IMR-90 (cell line): ENCODE results near the gene ENDOV. TPM values are rescaled to one million over a fixed set of nuclear protein-coding genes. Genes with fewer than 3 reads are reported as not detected.

Source experiments
- ATAC-seq: fragments of 200-7000 bp; cut with Tn5 transposase; 2 replicates; pipeline ENCODE4 v1.9.1; 2020; ENCODE audit warnings: low read depth, mild to moderate bottlenecking, moderate library complexity
- BruUV-seq: library from RNA; stranded (reverse); fragments of 400-500 nt; replicated peaks from 2 replicates; lab custom pipeline; 2021; lab: Mats Ljungman, UMichigan
- CTCF ChIA-PET: fragments of 300-600 bp; formaldehyde crosslinking; extraction: SDS; loops from one replicate; lab custom pipeline; 2021; ENCODE audit warnings: antibody characterized with exemption; lab: Yijun Ruan, JAX
- POLR2A ChIA-PET: fragments of 300-600 bp; sonication (Branson Sonifier 250); formaldehyde crosslinking; loops from one replicate; lab custom pipeline; 2022; ENCODE audit warnings: antibody characterized with exemption; ENCODE audit not compliant: unreplicated experiment; lab: Charles Lee
- DNase-seq: peaks from one replicate; pipeline ENCODE4 v3.0.0; 2013
- H2AFZ ChIP-seq: replicated peaks from 2 replicates; pipeline ENCODE3; 2013; ENCODE audit warnings: low read length, mild to moderate bottlenecking; ENCODE audit not compliant: poor library complexity
- H2AK5ac ChIP-seq: 2 replicates; pipeline ENCODE4 v1.6.1; 2013; ENCODE audit warnings: low read depth, low read length, inconsistent platforms
- H2AK9ac ChIP-seq: replicated peaks from 2 replicates; pipeline ENCODE3; 2013; ENCODE audit warnings: mild to moderate bottlenecking, low read depth, low read length, moderate library complexity; ENCODE audit not compliant: poor library complexity
- H2BK120ac ChIP-seq: 2 replicates; pipeline ENCODE4 v1.6.1; 2013; ENCODE audit warnings: low read depth, low read length, inconsistent platforms
- H2BK15ac ChIP-seq: 3 replicates; pipeline ENCODE4 v1.6.1; 2013; ENCODE audit warnings: low read depth, low read length, inconsistent platforms
- H2BK20ac ChIP-seq: 2 replicates; pipeline ENCODE4 v1.6.1; 2013; ENCODE audit warnings: low read depth, mild to moderate bottlenecking, inconsistent platforms, low read length, moderate library complexity
- H2BK5ac ChIP-seq: 2 replicates; pipeline ENCODE4 v1.6.1; 2013; ENCODE audit warnings: mild to moderate bottlenecking, low read depth, low read length, inconsistent platforms; ENCODE audit not compliant: poor library complexity, severe bottlenecking
- H3K14ac ChIP-seq: replicated peaks from 2 replicates; pipeline ENCODE4 v1.6.1; 2013; ENCODE audit warnings: low read depth, low read length, inconsistent platforms
- H3K18ac ChIP-seq: 2 replicates; pipeline ENCODE4 v1.6.1; 2013; ENCODE audit warnings: low read depth, low read length, control low read depth
- H3K23ac ChIP-seq: 2 replicates; pipeline ENCODE4 v1.6.1; 2013; ENCODE audit warnings: low read depth, low read length, inconsistent platforms
- H3K27ac ChIP-seq: 2 replicates; pipeline ENCODE4 v1.5.1; 2013; ENCODE audit warnings: mild to moderate bottlenecking, control low read depth, low read length; ENCODE audit not compliant: insufficient read depth
- H3K27me3 ChIP-seq: 2 replicates; pipeline ENCODE4 v1.6.1; 2013; ENCODE audit warnings: low read length; ENCODE audit not compliant: control insufficient read depth, insufficient read depth
- H3K36me3 ChIP-seq: 2 replicates; pipeline ENCODE4 v1.6.1; 2013; ENCODE audit warnings: low read length, mixed read lengths; ENCODE audit not compliant: control insufficient read depth, insufficient read depth
- H3K4ac ChIP-seq: 2 replicates; pipeline ENCODE4 v1.6.1; 2013; ENCODE audit warnings: low read depth, low read length, inconsistent platforms
- H3K4me1 ChIP-seq: 2 replicates; pipeline ENCODE4 v1.6.1; 2013; ENCODE audit warnings: low read length, mixed read lengths; ENCODE audit not compliant: control insufficient read depth, insufficient read depth
- H3K4me2 ChIP-seq: 2 replicates; pipeline ENCODE4 v1.6.1; 2013; ENCODE audit warnings: low read depth, mild to moderate bottlenecking, control low read depth, low read length, moderate library complexity
- H3K4me3 ChIP-seq: 2 replicates; pipeline ENCODE4 v1.5.1; 2013; ENCODE audit warnings: low read depth, mild to moderate bottlenecking, control low read depth, low read length, moderate library complexity; ENCODE audit not compliant: insufficient read depth
- H3K56ac ChIP-seq: 2 replicates; pipeline ENCODE4 v1.6.1; 2013; ENCODE audit warnings: low read length, inconsistent platforms; ENCODE audit not compliant: insufficient read depth; ENCODE audit errors: extremely low read depth
- H3K79me1 ChIP-seq, 2 experiments: 2 replicates each; pipeline ENCODE4 v1.6.1; 2013; ENCODE audit warnings: low read length in 2 of 2, inconsistent platforms in 1 of 2, low read depth in 1 of 2
- H3K9ac ChIP-seq: 2 replicates; pipeline ENCODE4 v1.6.1; 2013; ENCODE audit warnings: low read depth, low read length, control low read depth
- H3K9me1 ChIP-seq: 2 replicates; pipeline ENCODE4 v1.6.1; 2013; ENCODE audit warnings: low read length, inconsistent platforms; ENCODE audit not compliant: insufficient read depth
- H3K9me3 ChIP-seq: 2 replicates; pipeline ENCODE4 v1.6.1; 2013; ENCODE audit warnings: low read length; ENCODE audit not compliant: control insufficient read depth, insufficient read depth
- H4K20me1 ChIP-seq: 2 replicates; pipeline ENCODE4 v1.6.1; 2013; ENCODE audit warnings: low read length, inconsistent platforms; ENCODE audit not compliant: insufficient read depth
- H4K5ac ChIP-seq: 2 replicates; pipeline ENCODE4 v1.6.1; 2013; ENCODE audit warnings: mild to moderate bottlenecking, low read depth, low read length, control low read depth
- H4K8ac ChIP-seq, 2 experiments: 2 replicates each; pipeline ENCODE4 v1.6.1; 2013; ENCODE audit warnings: low read depth in 2 of 2, low read length in 2 of 2, control low read depth in 1 of 2, inconsistent platforms in 1 of 2
- H4K91ac ChIP-seq: 2 replicates; pipeline ENCODE4 v1.6.1; 2013; ENCODE audit warnings: low read depth, low read length, inconsistent platforms; ENCODE audit not compliant: insufficient read depth
- BHLHE40 ChIP-seq: fragments of 150-350 bp; IDR thresholded peaks from 2 replicates; pipeline ENCODE4 v1.6.1; 2016; ENCODE audit warnings: mild to moderate bottlenecking, low read depth, low read length
- CEBPB ChIP-seq: IDR thresholded peaks from 2 replicates; pipeline ENCODE4 v1.6.1; 2012; ENCODE audit warnings: low read depth, low read length, improper control_type of control experiment
- CHD1 ChIP-seq: IDR thresholded peaks from 2 replicates; pipeline ENCODE4 v1.6.1; 2012; ENCODE audit warnings: low read depth, low read length, improper control_type of control experiment
- ELK1 ChIP-seq: fragments of 150-350 bp; IDR thresholded peaks from 2 replicates; pipeline ENCODE4 v1.6.1; 2016; ENCODE audit warnings: low read depth, mild to moderate bottlenecking, low read length, moderate library complexity, borderline replicate concordance
- FOS ChIP-seq: fragments of 150-350 bp; IDR thresholded peaks from 2 replicates; pipeline ENCODE4 v1.6.1; 2016; ENCODE audit warnings: low read depth, low read length
- MAFK ChIP-seq: IDR thresholded peaks from 2 replicates; pipeline ENCODE4 v1.6.1; 2012; ENCODE audit warnings: low read depth, low read length, improper control_type of control experiment
- MAZ ChIP-seq: IDR thresholded peaks from 2 replicates; pipeline ENCODE4 v1.6.1; 2012; ENCODE audit warnings: low read depth, mild to moderate bottlenecking, low read length, improper control_type of control experiment, moderate library complexity, borderline replicate concordance
- MXI1 ChIP-seq: IDR thresholded peaks from 2 replicates; pipeline ENCODE4 v1.6.1; 2012; ENCODE audit warnings: low read depth, mild to moderate bottlenecking, low read length, moderate library complexity, borderline replicate concordance
- NFE2L2 ChIP-seq: fragments of 150-350 bp; IDR thresholded peaks from 2 replicates; pipeline ENCODE4 v1.6.1; 2016; ENCODE audit warnings: low read depth, mild to moderate bottlenecking, low read length
- POLR2A ChIP-seq: IDR thresholded peaks from 2 replicates; pipeline ENCODE4 v1.6.1; 2012; ENCODE audit warnings: mild to moderate bottlenecking, low read depth, low read length
- RAD21 ChIP-seq: IDR thresholded peaks from 2 replicates; pipeline ENCODE4 v1.6.1; 2012; ENCODE audit warnings: low read length, improper control_type of control experiment
- RCOR1 ChIP-seq: IDR thresholded peaks from 2 replicates; pipeline ENCODE4 v1.6.1; 2012; ENCODE audit warnings: mild to moderate bottlenecking, low read length, improper control_type of control experiment; ENCODE audit not compliant: insufficient replicate concordance
- RFX5 ChIP-seq: IDR thresholded peaks from 2 replicates; pipeline ENCODE4 v1.8.0; 2012; ENCODE audit warnings: low read depth, mild to moderate bottlenecking, low read length, moderate library complexity
- SMC3 ChIP-seq: fragments of 150-350 bp; IDR thresholded peaks from 2 replicates; pipeline ENCODE4 v1.6.1; 2016; ENCODE audit warnings: low read depth, mild to moderate bottlenecking, antibody characterized with exemption, low read length, moderate library complexity
- WGBS, 2 experiments: methylation state at CpG; one replicate each; pipeline versions ENCODE4 v1.1.5 to v1.1.7; 2013; ENCODE audit warnings: missing lambda C conversion rate in 2 of 2; ENCODE audit not compliant: insufficient read length in 1 of 2; ENCODE audit errors: extremely low coverage in 2 of 2; 5-methylcytosine and 5-hydroxymethylcytosine counted together
- dilution Hi-C: fragments of 300-500 bp; cut with HindIII; formaldehyde crosslinking; loops from one replicate; pipeline ENCODE4 v1.14.3; 2018; ENCODE audit warnings: low sequenced_read_pairs; ENCODE audit not compliant: unreplicated experiment
- in situ Hi-C: fragments of 300-500 bp; cut with MboI; formaldehyde crosslinking; loops from 3 replicates; pipeline ENCODE4 v1.14.3; 2019; ENCODE audit warnings: low sequenced_read_pairs, inconsistent platforms, mixed read lengths
- intact Hi-C: fragments of 100-400 bp; cut with micrococcal nuclease; formaldehyde crosslinking; loops from 2 replicates; pipeline ENCODE4 v1.10.0; 2022
- polyA plus RNA-seq, 3 experiments: library from polyadenylated mRNA; depleted of rRNA; stranded (reverse); fragments of >200 nt; gene quantifications; 2 replicates each; pipeline ENCODE4 v1.2.3, GENCODE V29; 2012; ENCODE audit warnings: low replicate concordance in 1 of 3
- total RNA-seq: library from RNA; depleted of rRNA; stranded (reverse); fragments of >200 nt; gene quantifications from 2 replicates; pipeline ENCODE4 v1.2.3, GENCODE V29; 2012
- TF ChIP-seq, protein P1 (sequence below): fragments of 150-350 bp; IDR thresholded peaks from 2 replicates; pipeline ENCODE4 v1.6.1; 2017; ENCODE audit warnings: mild to moderate bottlenecking, antibody characterized with exemption, low read length, low read depth
- TF ChIP-seq, protein P2 (sequence below): conservative IDR thresholded peaks from 2 replicates; pipeline ENCODE4 v1.5.1; 2012; ENCODE audit warnings: mild to moderate bottlenecking, low read depth, low read length, improper control_type of control experiment

ENDOV gene
- total and polyA plus RNA-seq, 2 of the 4 experiments (the other 2 are of a cell fraction) = 15.1 to 30.3 TPM

- Histone ChIP-seq H3K56ac (no peak overlapping the region), H3K4me3 (peak overlapping the region; percentile 77), H4K5ac (no peak overlapping the region), H2AFZ (peak overlapping the region; percentile 99), H3K9ac (peak overlapping the region; percentile 70), H4K91ac (no peak overlapping the region), H2AK5ac (no peak overlapping the region), H2BK5ac (no peak overlapping the region), H3K14ac (no peak overlapping the region), H2BK120ac (no peak overlapping the region), H3K36me3 (peaks cover 14% of the 10 kb centered on the region), H3K4ac (no peak overlapping the region), H2BK15ac (no peak overlapping the region), H3K4me1 (peaks cover 7% of the 10 kb centered on the region), H2AK9ac (peak overlapping the region; percentile 16), H4K8ac (peak overlapping the region; percentile 12 to 18; a peak in 2 of 4 replicates), H3K27me3 (no peaks in the 10 kb centered on the region; the same call in 1 of the 2 replicates), H3K9me3 (no peaks in the 10 kb centered on the region), H3K9me1 (peaks cover 21% of the 10 kb centered on the region), H2BK20ac (no peak overlapping the region), H3K18ac (no peak overlapping the region), H4K20me1 (peaks cover 20% of the 10 kb centered on the region), H3K27ac (peak overlapping the region; percentile 13; the same call in 1 of the 2 replicates), H3K79me1 (peaks cover 28 to 50% of the 10 kb centered on the region in 2 experiments), H3K23ac (no peak overlapping the region), H3K4me2 (peak overlapping the region; percentile 95)
- ChIA-PET POLR2A (no interaction called here), CTCF (interaction anchor here (1.1 kb wide), 1 partner anchor 13 kb away, joined by 3 read pairs; no protein-coding TSS in a partner anchor)
- intact Hi-C loops (no loop called here), dilution Hi-C loops (no loop called here), in situ Hi-C loops (no loop called here)
- BruUV-seq = no TSS peak
- ATAC-seq (no peak), DNase-seq (no peak)
- 2% methylated on average over 15 of the region's 15 CpGs; no CpG with 5 or more reads in 1 of the 2 experiments for WGBS, 2 experiments
- TF ChIP-seq MAZ (no peak), RFX5 (no peak), CHD1 (no peak), NFE2L2 (no peak), ELK1 (no peak), CEBPB (no peak), SMC3 (no peak), RAD21 (no peak), FOS (no peak), MAFK (no peak), RCOR1 (no peak), BHLHE40 (no peak), POLR2A (no peak), MXI1 (no peak)
- TF ChIP-seq, protein P1, sequence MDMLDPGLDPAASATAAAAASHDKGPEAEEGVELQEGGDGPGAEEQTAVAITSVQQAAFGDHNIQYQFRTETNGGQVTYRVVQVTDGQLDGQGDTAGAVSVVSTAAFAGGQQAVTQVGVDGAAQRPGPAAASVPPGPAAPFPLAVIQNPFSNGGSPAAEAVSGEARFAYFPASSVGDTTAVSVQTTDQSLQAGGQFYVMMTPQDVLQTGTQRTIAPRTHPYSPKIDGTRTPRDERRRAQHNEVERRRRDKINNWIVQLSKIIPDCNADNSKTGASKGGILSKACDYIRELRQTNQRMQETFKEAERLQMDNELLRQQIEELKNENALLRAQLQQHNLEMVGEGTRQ = no peak
- TF ChIP-seq, protein P2, sequence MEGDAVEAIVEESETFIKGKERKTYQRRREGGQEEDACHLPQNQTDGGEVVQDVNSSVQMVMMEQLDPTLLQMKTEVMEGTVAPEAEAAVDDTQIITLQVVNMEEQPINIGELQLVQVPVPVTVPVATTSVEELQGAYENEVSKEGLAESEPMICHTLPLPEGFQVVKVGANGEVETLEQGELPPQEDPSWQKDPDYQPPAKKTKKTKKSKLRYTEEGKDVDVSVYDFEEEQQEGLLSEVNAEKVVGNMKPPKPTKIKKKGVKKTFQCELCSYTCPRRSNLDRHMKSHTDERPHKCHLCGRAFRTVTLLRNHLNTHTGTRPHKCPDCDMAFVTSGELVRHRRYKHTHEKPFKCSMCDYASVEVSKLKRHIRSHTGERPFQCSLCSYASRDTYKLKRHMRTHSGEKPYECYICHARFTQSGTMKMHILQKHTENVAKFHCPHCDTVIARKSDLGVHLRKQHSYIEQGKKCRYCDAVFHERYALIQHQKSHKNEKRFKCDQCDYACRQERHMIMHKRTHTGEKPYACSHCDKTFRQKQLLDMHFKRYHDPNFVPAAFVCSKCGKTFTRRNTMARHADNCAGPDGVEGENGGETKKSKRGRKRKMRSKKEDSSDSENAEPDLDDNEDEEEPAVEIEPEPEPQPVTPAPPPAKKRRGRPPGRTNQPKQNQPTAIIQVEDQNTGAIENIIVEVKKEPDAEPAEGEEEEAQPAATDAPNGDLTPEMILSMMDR = no peak
Measured at GRCh38 chr17:80414508-80414802, 512 bp upstream of the ENDOV start.
